ENCODE results near the gene LTA. TPM values are rescaled to one million over a fixed set of nuclear protein-coding genes. Genes with fewer than 3 reads are reported as not detected.
A peak's percentile ranks its signal among the peaks of the same experiment; 100 is the strongest.

LTA gene
- total RNA-seq, 2 donors from 2014 or later: not detected

- no peaks in the 10 kb centered on the region for H3K27me3 ChIP-seq (replicated peaks; ENCODE audit: insufficient read depth)
- TF ChIP-seq, protein P1, sequence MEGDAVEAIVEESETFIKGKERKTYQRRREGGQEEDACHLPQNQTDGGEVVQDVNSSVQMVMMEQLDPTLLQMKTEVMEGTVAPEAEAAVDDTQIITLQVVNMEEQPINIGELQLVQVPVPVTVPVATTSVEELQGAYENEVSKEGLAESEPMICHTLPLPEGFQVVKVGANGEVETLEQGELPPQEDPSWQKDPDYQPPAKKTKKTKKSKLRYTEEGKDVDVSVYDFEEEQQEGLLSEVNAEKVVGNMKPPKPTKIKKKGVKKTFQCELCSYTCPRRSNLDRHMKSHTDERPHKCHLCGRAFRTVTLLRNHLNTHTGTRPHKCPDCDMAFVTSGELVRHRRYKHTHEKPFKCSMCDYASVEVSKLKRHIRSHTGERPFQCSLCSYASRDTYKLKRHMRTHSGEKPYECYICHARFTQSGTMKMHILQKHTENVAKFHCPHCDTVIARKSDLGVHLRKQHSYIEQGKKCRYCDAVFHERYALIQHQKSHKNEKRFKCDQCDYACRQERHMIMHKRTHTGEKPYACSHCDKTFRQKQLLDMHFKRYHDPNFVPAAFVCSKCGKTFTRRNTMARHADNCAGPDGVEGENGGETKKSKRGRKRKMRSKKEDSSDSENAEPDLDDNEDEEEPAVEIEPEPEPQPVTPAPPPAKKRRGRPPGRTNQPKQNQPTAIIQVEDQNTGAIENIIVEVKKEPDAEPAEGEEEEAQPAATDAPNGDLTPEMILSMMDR (IDR thresholded peaks at IDR 0.05): no peak
- DNase-seq (ENCODE audit: low spot score) (no peak), ATAC-seq (ENCODE audit: insufficient number of reproducible peaks, low FRiP score, low read depth) (no peak)
- H3K4me3 ChIP-seq: no peak overlapping the region
- H3K27ac ChIP-seq: no peak overlapping the region
- H3K36me3 ChIP-seq: peaks cover 13% of the 10 kb centered on the region
- no peaks in the 10 kb centered on the region for H3K9me3 ChIP-seq
- H3K4me1 ChIP-seq (ENCODE audit: control insufficient read depth in 1 of 2, low read depth in 2 of 2): peaks cover 32 to 49% of the 10 kb centered on the region in 2 donors
Measured at GRCh38 chr6:31543639-31544038, 28.4 kb upstream of the LTA start.

DNA sequence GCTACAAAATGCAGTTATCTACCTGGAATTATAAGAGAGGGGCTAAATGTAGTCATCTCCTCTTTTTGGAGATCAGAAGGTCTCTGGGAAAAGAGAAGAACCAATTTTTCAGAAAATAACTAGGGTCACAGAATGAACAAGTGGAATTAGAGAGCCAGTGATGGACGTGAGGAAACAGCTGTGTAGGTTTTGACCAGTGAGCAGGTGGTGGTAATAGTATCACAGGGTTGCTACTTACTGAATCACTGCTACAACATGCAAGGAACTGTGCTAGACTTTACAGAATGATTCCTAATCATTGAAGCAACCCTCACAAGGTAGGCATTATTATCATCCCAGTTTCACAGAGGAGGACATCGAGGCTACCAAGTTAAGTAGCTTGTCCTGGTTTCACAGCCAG is 27.4 kb upstream of the LTA start:
- ATAC-seq (ENCODE audit: insufficient number of reproducible peaks, low FRiP score, low read depth): no peak
- no peak for DNase-seq (ENCODE audit: low spot score)
- Histone ChIP-seq H3K36me3 (peaks cover 6% of the 10 kb centered on the region), H3K4me1 (ENCODE audit: control insufficient read depth in 1 of 2, low read depth in 2 of 2) (peaks cover 24 to 41% of the 10 kb centered on the region in 2 donors), H3K9me3 (no peaks in the 10 kb centered on the region), H3K27me3 (replicated peaks; ENCODE audit: insufficient read depth) (no peaks in the 10 kb centered on the region), H3K4me3 (no peak overlapping the region), H3K27ac (no peak overlapping the region)
- TF ChIP-seq, protein P1 (IDR thresholded peaks at IDR 0.05): no peak

- TF ChIP-seq, protein P1 (IDR thresholded peaks at IDR 0.05): no peak
- ATAC-seq (ENCODE audit: insufficient number of reproducible peaks, low FRiP score, low read depth): no peak
- H3K4me1 ChIP-seq (ENCODE audit: control insufficient read depth in 1 of 2, low read depth in 2 of 2): peaks cover 18 to 35% of the 10 kb centered on the region in 2 donors
Measured at GRCh38 chr6:31545291-31545690, 26.8 kb upstream of the LTA start.

DNA sequence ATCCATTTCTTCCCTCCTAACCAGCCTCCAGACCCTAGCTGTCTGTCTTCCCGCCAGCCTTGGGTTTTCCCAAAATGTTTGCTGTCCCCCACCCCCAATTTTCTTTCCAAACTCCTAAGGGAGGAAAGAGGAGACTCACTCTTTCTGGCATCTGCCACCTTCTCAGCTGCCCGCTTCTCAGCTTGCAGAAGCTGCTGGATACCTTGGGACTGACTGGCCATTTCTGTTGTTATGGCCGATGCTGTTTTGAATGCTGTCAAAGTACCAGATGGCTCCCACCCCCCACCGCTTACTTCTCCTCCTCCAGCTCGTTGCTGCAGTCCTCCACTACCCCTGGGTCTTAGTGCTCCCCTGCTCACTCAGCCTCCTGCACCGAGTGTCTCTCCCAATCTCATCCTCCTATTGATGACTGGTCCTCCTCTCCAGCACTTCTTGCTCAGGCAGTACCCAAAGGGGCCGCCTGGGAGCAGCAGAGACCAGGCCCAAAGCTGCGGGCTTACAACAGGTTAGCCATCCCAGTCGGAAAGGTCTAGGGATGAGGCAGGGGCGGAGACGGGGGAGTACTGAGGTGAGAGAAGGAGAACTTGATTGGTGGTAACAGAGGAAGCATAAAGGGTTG is 25.6 kb upstream of the LTA start, which contains the start of gene ATP6V1G2:
Gene ATP6V1G2 (minus strand): TSS at position 270 of the 619 bp plus-strand sequence. CDS start 49 bp downstream, at position 221.
- Histone ChIP-seq H3K27ac (peak within 1 kb of the TSS; percentile 70 to 76), H3K36me3 (peaks cover 12% of the 10 kb centered on the region), H3K9me3 (no peaks in the 10 kb centered on the region), H3K4me3 (peak within 1 kb of the TSS; percentile 74), H3K27me3 (replicated peaks; ENCODE audit: insufficient read depth) (no peaks in the 10 kb centered on the region), H3K4me1 (ENCODE audit: control insufficient read depth in 1 of 2, low read depth in 2 of 2) (peaks cover 13 to 28% of the 10 kb centered on the region in 2 donors)
- DNase-seq (ENCODE audit: low spot score) (peak; percentile 67), ATAC-seq (ENCODE audit: insufficient number of reproducible peaks, low FRiP score, low read depth) (peak; percentile 42)
- TF ChIP-seq, protein P1 (IDR thresholded peaks at IDR 0.05): peak; percentile 97

More at GRCh38 chr6:31545291-31545690, 26.8 kb upstream of the LTA start:
- Histone ChIP-seq H3K27ac (no peak overlapping the region), H3K4me3 (no peak overlapping the region), H3K36me3 (peaks cover 3% of the 10 kb centered on the region), H3K27me3 (replicated peaks; ENCODE audit: insufficient read depth) (no peaks in the 10 kb centered on the region), H3K9me3 (no peaks in the 10 kb centered on the region)
- DNase-seq (ENCODE audit: low spot score): no peak

GRCh38 chr6:31546958-31547726 is 24.9 kb upstream of the LTA start, which contains the start of gene NFKBIL1:
TSS of gene NFKBIL1 (plus strand) at chr6:31547608. CDS start at chr6:31547695, 87 bp downstream.
- Histone ChIP-seq H3K36me3 (peaks cover 15% of the 10 kb centered on the region), H3K4me1 (ENCODE audit: control insufficient read depth in 1 of 2, low read depth in 2 of 2) (peaks cover 13 to 28% of the 10 kb centered on the region in 2 donors), H3K27ac (peak within 1 kb of the TSS; percentile 70 to 76), H3K9me3 (no peaks in the 10 kb centered on the region), H3K27me3 (replicated peaks; ENCODE audit: insufficient read depth) (no peaks in the 10 kb centered on the region), H3K4me3 (peak within 1 kb of the TSS; percentile 74)
- ATAC-seq (ENCODE audit: insufficient number of reproducible peaks, low FRiP score, low read depth): peak; percentile 91
- TF ChIP-seq, protein P1 (IDR thresholded peaks at IDR 0.05): no peak
- DNase-seq (ENCODE audit: low spot score): peak; percentile 87

All from thoracic aorta (tissue), 2 donors.